Stimulated activated CD4-positive, alpha-beta T cell treated with anti-CD3 and anti-CD28 coated beads, Interleukin-12 subunit alpha, Interleukin-12 subunit beta, amount 100 ng/mL, for 48 hours (primary cell): ENCODE results near the gene TPRG1L.

Source experiments
- DNase-seq, 3 donors: peaks; one replicate each; pipeline ENCODE4 v3.0.0-alpha.2; 2020; ENCODE audit warnings: low read depth in 2 of 3, low spot score in 1 of 3

TPRG1L gene

GRCh38 chr1:3677484-3677883 lies 52.7 kb downstream of the TPRG1L start:
- no peak for DNase-seq

GRCh38 chr1:3678361-3679097 lies 53.7 kb downstream of the TPRG1L start:
- no peak for DNase-seq

- no peak for DNase-seq
Observed at GRCh38 chr1:3679098-3679555, 54.3 kb downstream of the TPRG1L start.
